Stimulated activated CD4-positive, alpha-beta T cell treated with anti-CD3 and anti-CD28 coated beads, Interleukin-2, amount 100 ng/mL, for 24 hours (primary cell): ENCODE measurements around the gene HOXD11.

Experiments
- DNase-seq, 2 donors: peaks; one replicate each; pipeline ENCODE4 v3.0.0-alpha.2; 2020

HOXD11 gene

GRCh38 chr2:176136374-176137251, 29.5 kb downstream of the HOXD11 start:
- no peak for DNase-seq

DNA sequence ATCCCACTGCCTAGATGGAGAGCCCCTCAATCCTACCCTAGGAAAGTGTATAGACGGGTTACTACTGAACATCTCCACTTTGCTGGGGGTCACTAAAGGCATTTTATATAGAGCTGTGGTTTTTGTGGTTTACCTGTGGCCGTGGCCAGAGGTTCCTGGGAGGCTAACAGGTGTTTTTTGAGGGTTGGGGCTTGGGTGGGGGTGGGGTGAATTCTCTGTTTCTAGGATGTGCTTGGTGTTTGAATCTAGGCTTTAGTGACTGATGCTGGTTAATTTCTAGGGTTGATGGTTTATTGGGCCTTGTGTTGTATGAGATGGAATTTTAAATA, 30.1 kb downstream of the HOXD11 start:
- DNase-seq: no peak

- no peak for DNase-seq
Measured at GRCh38 chr2:176137906-176138305, 30.8 kb downstream of the HOXD11 start.

- DNase-seq: no peak
Measured at GRCh38 chr2:176138526-176138922, 31.4 kb downstream of the HOXD11 start.

GRCh38 chr2:176138923-176139660, 32.0 kb downstream of the HOXD11 start:
- DNase-seq: no peak

DNA sequence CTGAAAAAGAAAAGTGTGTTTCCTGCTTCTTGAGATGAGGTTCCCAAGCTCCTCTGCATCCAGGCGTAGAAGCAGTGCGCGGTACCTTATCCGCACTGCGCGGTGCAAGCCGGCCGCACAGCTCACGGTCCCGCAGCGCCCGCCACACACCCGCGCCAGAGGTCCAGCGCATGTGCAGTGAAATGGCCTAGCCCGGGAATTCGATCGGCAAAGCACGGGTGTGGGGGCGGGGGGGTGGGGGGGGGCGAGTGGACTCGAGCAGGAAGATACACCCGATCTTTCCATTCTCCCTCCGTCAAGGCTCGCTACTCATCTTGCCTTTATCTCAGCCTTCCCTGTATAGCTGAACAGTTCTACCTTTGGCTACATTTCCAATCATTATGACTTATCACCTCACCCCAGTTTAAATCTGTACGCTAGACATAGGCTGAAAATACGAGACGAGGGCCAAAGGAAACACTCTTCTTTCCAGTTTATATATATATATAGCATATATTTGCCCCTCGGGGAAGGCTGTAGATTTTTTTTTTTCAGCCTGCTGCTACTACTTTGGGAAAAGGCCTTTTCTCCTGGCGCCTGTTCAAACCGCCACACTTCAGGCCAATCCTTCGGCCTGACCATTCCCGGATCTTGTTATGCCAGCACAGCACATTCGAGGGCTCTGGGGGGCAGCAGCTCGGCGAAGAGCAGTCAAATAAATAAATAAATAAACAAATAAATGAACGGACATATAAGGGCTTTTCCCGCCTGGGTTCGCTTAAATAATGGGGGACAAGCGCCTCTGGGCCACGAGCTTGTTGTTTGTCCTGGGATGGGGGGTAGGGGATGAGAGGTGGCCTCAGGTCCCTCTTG, 32.8 kb downstream of the HOXD11 start:
- no peak for DNase-seq

GRCh38 chr2:176140513-176141317, 33.6 kb downstream of the HOXD11 start:
- peak; percentile 56 to 78 for DNase-seq

GRCh38 chr2:176142281-176142680, 35.2 kb downstream of the HOXD11 start:
- no peak for DNase-seq

DNA sequence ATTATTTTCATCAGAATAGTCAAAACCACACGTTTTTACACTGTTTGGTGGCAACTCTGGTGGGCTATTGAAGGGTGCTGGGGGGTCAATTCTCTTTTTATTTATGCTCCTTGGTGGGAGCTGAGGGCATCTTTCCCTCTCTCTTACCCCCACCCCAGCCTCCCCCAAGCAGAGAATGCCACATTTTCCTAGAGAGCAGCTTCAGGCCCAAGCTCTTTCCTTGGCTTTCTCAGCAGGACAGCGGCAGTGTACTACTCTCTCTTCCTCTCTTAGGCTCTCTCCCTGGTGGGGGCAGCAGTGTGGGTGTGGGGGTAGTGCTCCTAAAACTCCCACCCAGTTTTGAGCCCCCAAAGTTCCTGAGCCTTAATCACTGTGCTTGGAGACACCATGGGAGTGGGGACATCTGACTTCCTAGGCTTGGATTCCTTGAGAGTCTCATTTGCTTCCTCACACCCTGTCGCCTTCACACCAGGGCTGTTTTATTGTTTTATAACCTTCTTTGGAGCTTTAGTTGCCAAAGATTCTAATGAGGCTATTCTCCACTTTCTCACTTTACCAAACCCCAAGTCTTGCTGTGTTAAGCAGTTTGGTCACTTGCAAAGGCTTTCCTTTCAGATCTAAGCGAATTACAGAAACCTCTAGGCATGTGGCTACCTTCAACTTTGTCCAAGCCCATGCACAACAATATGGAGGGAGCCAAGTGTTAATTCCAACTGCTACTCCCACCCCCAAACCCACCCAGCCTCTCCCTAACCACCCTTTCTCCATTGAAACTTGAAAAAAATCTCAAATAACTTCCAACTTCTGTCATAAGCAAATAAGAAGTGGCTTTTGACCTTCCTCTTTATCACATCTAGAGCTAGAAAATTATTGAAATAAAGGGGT, 38.2 kb downstream of the HOXD11 start:
- no peak for DNase-seq

GRCh38 chr2:176146101-176146500, 39.0 kb downstream of the HOXD11 start:
- DNase-seq: no peak

DNA sequence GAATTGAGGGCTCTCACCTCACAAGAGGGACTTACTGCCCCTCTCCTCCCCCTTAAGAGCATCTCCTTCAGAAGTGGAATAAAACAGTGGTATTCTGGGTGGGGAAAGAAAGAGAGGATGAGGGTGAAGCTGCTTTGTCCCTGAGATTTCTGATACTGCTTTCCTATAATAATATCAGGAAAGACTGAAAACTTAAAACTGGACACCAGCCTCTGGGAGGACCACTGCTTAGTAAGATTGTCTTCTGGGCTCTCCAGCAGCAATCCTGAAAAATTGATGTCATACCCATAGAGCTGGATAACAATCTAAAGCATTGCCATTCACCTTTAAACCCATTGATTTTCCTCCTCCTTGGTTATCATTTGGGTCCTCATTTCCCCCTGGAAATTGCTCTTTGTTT, 39.6 kb downstream of the HOXD11 start:
- no peak for DNase-seq

DNA sequence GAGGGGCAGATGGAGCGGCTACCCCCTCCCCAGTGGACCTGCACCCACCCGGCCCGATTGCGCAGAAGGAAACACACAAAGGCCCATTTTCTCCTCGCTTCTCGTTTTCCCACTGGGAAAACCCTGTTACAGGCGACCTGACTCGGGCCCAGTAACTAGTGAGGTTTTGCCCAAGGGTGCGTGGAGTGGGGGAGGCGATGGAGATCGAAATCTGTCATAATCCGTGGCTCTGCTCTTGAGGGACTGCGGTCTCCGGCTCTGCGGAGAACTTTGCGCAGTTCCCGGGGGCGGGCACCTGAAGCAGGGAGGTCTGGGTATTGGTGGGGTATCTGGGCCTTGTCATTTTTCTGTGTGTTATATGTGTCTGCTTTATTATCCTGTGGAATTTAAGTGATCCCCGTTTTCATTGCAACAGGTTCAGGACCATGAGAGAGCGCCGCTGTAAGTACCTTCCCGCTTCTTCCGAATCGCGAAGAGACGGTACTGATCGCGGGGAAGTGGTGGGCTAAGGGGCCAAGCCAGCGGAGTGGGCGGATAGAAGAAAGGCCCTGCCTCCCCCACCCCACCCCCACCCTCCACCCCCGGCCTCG, 40.2 kb downstream of the HOXD11 start:
- no peak for DNase-seq

- no peak for DNase-seq
Measured at GRCh38 chr2:176147800-176148496, 40.9 kb downstream of the HOXD11 start.

DNA sequence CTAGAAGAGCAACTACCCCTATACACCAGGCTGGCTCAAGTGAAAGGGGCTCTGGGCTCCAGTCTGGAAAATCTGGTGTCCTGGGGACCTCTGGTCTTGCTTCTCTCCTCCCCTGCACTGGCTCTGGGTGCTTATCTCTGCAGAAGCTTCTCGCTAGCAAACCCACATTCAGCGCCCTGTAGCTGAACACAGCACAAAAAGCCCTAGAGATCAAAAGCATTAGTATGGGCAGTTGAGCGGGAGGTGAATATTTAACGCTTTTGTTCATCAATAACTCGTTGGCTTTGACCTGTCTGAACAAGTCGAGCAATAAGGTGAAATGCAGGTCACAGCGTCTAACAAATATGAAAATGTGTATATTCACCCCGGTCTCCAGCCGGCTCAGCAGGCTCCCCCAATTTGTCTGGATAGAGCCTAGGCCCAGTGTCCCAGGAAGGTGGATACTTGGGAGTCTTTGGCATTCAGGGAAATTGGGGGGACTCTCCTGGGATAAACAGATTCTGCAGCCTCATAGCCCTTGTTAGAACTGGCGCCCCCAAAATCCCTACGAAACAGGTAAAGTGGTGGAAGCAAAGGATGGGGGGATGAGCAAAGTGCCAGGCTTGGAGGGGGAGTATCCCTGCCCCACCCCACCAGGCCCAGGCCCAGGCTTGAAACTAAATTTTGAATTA, 41.8 kb downstream of the HOXD11 start:
- DNase-seq: no peak

DNA sequence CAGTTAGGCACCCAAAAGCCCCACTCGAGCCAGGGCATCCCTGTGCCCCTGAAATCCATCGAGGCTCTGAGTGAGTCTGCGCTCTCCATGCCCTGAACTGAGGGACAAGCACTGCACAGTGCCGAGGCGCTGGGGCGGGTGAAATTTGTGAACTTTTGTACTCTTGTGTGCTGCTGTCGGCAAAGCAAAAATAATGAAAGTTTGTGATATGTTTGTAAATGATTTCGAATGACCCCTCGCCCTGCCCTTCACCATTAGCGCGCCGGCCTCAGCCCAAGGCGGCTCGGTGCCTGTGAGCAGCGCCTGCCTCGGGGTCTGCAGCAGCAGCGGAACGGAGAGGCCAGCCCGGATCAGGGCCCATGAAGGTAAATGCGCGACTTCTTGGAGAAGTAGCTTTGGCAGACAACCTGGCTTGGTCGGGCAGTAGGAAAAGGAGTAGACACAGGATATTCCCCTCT, 42.4 kb downstream of the HOXD11 start:
- DNase-seq: no peak

DNA sequence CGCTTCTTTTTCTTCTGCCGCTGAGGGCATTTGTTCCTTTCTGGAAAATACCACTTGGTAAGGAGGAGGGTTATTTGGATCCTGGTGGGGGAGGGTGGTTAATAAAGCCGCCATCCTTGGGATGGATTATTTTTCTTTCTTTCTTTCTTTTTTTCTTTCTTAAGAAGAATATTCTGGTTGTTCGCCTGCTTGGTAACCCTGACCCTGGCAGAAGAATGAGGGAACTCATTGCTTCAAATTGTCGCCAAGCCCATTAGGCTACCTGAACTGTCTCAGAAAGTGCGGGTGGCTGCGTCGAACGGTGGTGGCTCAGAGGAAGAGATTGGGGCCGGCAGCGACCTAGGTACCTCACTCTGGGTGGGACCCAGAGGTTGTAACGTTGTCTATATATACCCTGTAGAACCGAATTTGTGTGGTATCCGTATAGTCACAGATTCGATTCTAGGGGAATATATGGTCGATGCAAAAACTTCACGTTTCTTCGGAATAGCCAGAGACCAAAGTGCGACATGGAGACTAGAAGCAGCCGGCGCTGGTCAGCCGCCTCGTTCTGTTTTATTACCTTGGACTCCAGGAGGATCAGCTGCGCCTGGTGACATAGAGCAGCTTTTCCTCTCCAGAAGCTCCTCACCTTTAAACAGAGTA, 43.0 kb downstream of the HOXD11 start:
- no peak for DNase-seq

- DNase-seq: no peak
Measured at GRCh38 chr2:176150584-176151441, 43.7 kb downstream of the HOXD11 start.
